Lung (tissue), 12 donors: ENCODE results near the gene CRAMP1. TPM values are rescaled to one million over a fixed set of nuclear protein-coding genes. Genes with fewer than 3 reads are reported as not detected.

Experiments
- ATAC-seq: fragments of 200-7000 bp; cut with Tn5 transposase; one replicate; pipeline ENCODE4 v1.9.1; 2020; ENCODE audit warnings: moderate number of reproducible peaks; ENCODE audit not compliant: insufficient read depth, low FRiP score
- DNase-seq, 3 donors: peaks; one replicate each; pipeline ENCODE4 v3.0.0-alpha.2; 2013 to 2017
- H3K27ac ChIP-seq, 2 donors: one replicate each; pipeline ENCODE4 v1.5.1; 2013; ENCODE audit warnings: mild to moderate bottlenecking in 2 of 2, moderate library complexity in 2 of 2, control low read depth in 1 of 2, inconsistent platforms in 1 of 2, low read depth in 1 of 2, low read length in 1 of 2
- H3K27me3 ChIP-seq, 3 donors: one replicate each; pipeline ENCODE4 v1.5.1; 2013; ENCODE audit warnings: low read length in 2 of 3; ENCODE audit not compliant: control insufficient read depth in 3 of 3, insufficient read depth in 3 of 3
- H3K36me3 ChIP-seq, 4 donors: one replicate each; pipeline ENCODE4 v1.5.1; 2013; ENCODE audit warnings: low read length in 4 of 4, mild to moderate bottlenecking in 1 of 4, moderate library complexity in 1 of 4; ENCODE audit not compliant: control insufficient read depth in 4 of 4, insufficient read depth in 4 of 4
- H3K4me1 ChIP-seq, 5 donors: one replicate each; pipeline ENCODE4 v1.5.1; 2013; ENCODE audit warnings: low read length in 5 of 5, mild to moderate bottlenecking in 2 of 5, moderate library complexity in 1 of 5; ENCODE audit not compliant: control insufficient read depth in 5 of 5, insufficient read depth in 5 of 5
- H3K4me3 ChIP-seq: one replicate; pipeline ENCODE4 v1.5.1; 2013; ENCODE audit warnings: mild to moderate bottlenecking, control low read depth, moderate library complexity
- H3K9ac ChIP-seq, 2 donors: one replicate each; pipeline ENCODE4 v1.5.1; 2013; ENCODE audit warnings: low read length in 2 of 2, control low read depth in 1 of 2; ENCODE audit not compliant: insufficient read depth in 1 of 2
- H3K9me3 ChIP-seq, 4 donors: one replicate each; pipeline ENCODE4 v1.5.1; 2013; ENCODE audit warnings: low read length in 3 of 4, mild to moderate bottlenecking in 1 of 4, moderate library complexity in 1 of 4; ENCODE audit not compliant: control insufficient read depth in 4 of 4, insufficient read depth in 3 of 4
- CTCF ChIP-seq: IDR thresholded peaks from 2 replicates; pipeline ENCODE4 v1.5.1; 2012; ENCODE audit warnings: mild to moderate bottlenecking; ENCODE audit errors: control extremely low read depth, extremely low read depth
- WGBS, 2 donors: extraction: QIAGEN DNeasy Blood & Tissue Kit; methylation state at CpG; one replicate each; pipeline ENCODE4 v1.1.7; 2013; 5-methylcytosine and 5-hydroxymethylcytosine counted together
- polyA plus RNA-seq, 2 donors: library from polyadenylated mRNA; stranded (reverse); fragments of 200-250 nt; gene quantifications; one replicate each; pipeline ENCODE4 v1.2.1, GENCODE V29; 2013
- total RNA-seq, 2 donors: library from RNA; depleted of rRNA in 1 of 2; stranded (reverse); fragments of >200 nt in 1 of 2; gene quantifications; one replicate each; pipeline ENCODE4 v1.2.1, GENCODE V29; 2014 to 2021
- donor health status: control.
- donor health status: control.
- donor health status: Bipolar disorder and iron deficiency.
- donor health status: healthy.
- donor health status: DM: yes; HTN: yes; CAD: no.

The CRAMP1 gene
- total and polyA plus RNA-seq, 4 donors, result 6.6 to 20.4 (median 12.5) TPM

GRCh38 chr16:1631931-1632637 is 19.9 kb downstream of the CRAMP1 start:
- ATAC-seq, result no peak
- Histone ChIP-seq H3K4me1 (no peaks in the 10 kb centered on the region), H3K27ac (no peak overlapping the region), H3K27me3 (no peaks in the 10 kb centered on the region), H3K4me3 (no peak overlapping the region), H3K9me3 (no peaks in the 10 kb centered on the region), H3K9ac (no peak overlapping the region), H3K36me3 (peaks cover 15 to 47% (median 36%) of the 10 kb centered on the region in 4 donors)
- peak in 1 of 3 donors; percentile 33 for DNase-seq
- no peak for TF ChIP-seq CTCF
- WGBS, 2 donors, result 86 to 89% methylated on average over 17 to 18 of the region's 18 CpGs

GRCh38 chr16:1632638-1632970 is 20.4 kb downstream of the CRAMP1 start:
- ATAC-seq, result no peak
- H3K27ac ChIP-seq, result no peak overlapping the region
- 97% methylated on average over 13 of the region's 13 CpGs for WGBS, 2 donors
- no peaks in the 10 kb centered on the region for H3K27me3 ChIP-seq
- no peaks in the 10 kb centered on the region for H3K9me3 ChIP-seq
- peaks cover 15 to 49% (median 34%) of the 10 kb centered on the region in 4 donors for H3K36me3 ChIP-seq
- no peak overlapping the region for H3K4me3 ChIP-seq
- no peak for DNase-seq
- TF ChIP-seq CTCF, result no peak
- no peaks in the 10 kb centered on the region for H3K4me1 ChIP-seq
- H3K9ac ChIP-seq, result no peak overlapping the region

- H3K9me3 ChIP-seq, result no peaks in the 10 kb centered on the region
- no peak for ATAC-seq
- no peak overlapping the region for H3K27ac ChIP-seq
- no peaks in the 10 kb centered on the region for H3K4me1 ChIP-seq
- no peaks in the 10 kb centered on the region for H3K27me3 ChIP-seq
- DNase-seq, result no peak
- peaks cover 19 to 54% (median 40%) of the 10 kb centered on the region in 4 donors for H3K36me3 ChIP-seq
- TF ChIP-seq CTCF, result no peak
- 93 to 94% methylated on average over 12 of the region's 12 CpGs for WGBS, 2 donors
- no peak overlapping the region for H3K9ac ChIP-seq
- H3K4me3 ChIP-seq, result no peak overlapping the region
Measured at GRCh38 chr16:1633310-1633709, 21.1 kb downstream of the CRAMP1 start.

- Histone ChIP-seq H3K36me3 (peaks cover 19 to 52% (median 46%) of the 10 kb centered on the region in 4 donors), H3K27ac (no peak overlapping the region), H3K27me3 (no peaks in the 10 kb centered on the region), H3K4me1 (no peaks in the 10 kb centered on the region), H3K4me3 (no peak overlapping the region), H3K9ac (no peak overlapping the region), H3K9me3 (no peaks in the 10 kb centered on the region)
- ATAC-seq (no peak), DNase-seq (no peak)
- no peak for TF ChIP-seq CTCF
- 95 to 96% methylated on average over 12 of the region's 12 CpGs for WGBS, 2 donors
Measured at GRCh38 chr16:1634541-1634940, 22.4 kb downstream of the CRAMP1 start.
